ENCODE results near the gene ALG10B. TPM values are rescaled to one million over a fixed set of nuclear protein-coding genes. Genes with fewer than 3 reads are reported as not detected.

Gene ALG10B
- total RNA-seq (6.3 and 9.0 TPM in 2 replicates), polyA plus RNA-seq (8.0 and 8.4 TPM in 2 replicates), polyA minus RNA-seq (23.3 and 32.6 TPM in 2 replicates), Bru-seq, nascent RNA (percentile 68 among the genes with signal in this experiment), BruChase-seq, experiment 1, labeled RNA remaining after a 6-hour chase (percentile 71 among the genes with signal in this experiment), BruChase-seq, experiment 2, labeled RNA remaining after a 2-hour chase (percentile 70 among the genes with signal in this experiment)
- polyA plus RNA-seq (2011; cell fraction: cytosol; rRNA removed) = 2.8 and 3.3 TPM in 2 replicates
- 4.0 and 6.9 TPM in 2 replicates for polyA plus RNA-seq (2011; cell fraction: nucleus; rRNA removed)
- 3.4 and 5.0 TPM in 2 replicates for polyA plus RNA-seq (2012)
- 11.7 TPM for polyA minus RNA-seq (2011; cell fraction: cytosol; rRNA and poly(A)+ RNA removed)
- polyA minus RNA-seq (2011; cell fraction: nucleus; rRNA and poly(A)+ RNA removed) = 11.4 and 12.4 TPM in 2 replicates
- long read RNA-seq, full-length matches to known transcripts = 3 of 5 reads
- long read RNA-seq, partial matches to known transcripts = 1 of 5 reads
- long read RNA-seq, other reads (novel, unspliced or antisense) = 1 of 5 reads

GRCh38 chr12:38316391-38317129, at the start of gene ALG10B:
ALG10B (plus strand) TSS chr12:38316774; CDS start chr12:38316894, 120 bp downstream.
- intact Hi-C loops (cut with micrococcal nuclease) = loop anchor here (1.0 to 5.0 kb wide), 2 partner anchors 178 to 591 kb away; partner anchors contain the start of gene CPNE8

More at GRCh38 chr12:38316391-38317129, at the start of gene ALG10B:
- dilution Hi-C loops (cut with MboI; ENCODE audit: extremely low pct_ligation_motif_present, low sequenced_read_pairs) = no loop called here
- FAIRE-seq = peak; percentile 97
- no peaks in the 10 kb centered on the region for H3K36me3 ChIP-seq (ENCODE audit: control insufficient read depth in 2 of 2, extremely low read depth in 1 of 2, insufficient read depth in 2 of 2, low read length in 2 of 2)
- peak within 1 kb of the TSS; percentile 68 to 88 (median 87) for H3K4me3 ChIP-seq (replicated peaks in 1 of 3; ENCODE audit: insufficient read depth in 1 of 3, low read depth in 1 of 3, low read length in 3 of 3)
- H3K27me3 ChIP-seq (ENCODE audit: control insufficient read depth in 2 of 2, insufficient read depth in 2 of 2, low read length in 2 of 2) = no peaks in the 10 kb centered on the region
- H2AFZ ChIP-seq (ENCODE audit: low read depth, low read length) = peak within 1 kb of the TSS; percentile 99
- peak within 1 kb of the TSS; percentile 78 for H3K9ac ChIP-seq (replicated peaks; ENCODE audit: extremely low read depth, insufficient read depth, low read length)
- no TSS peak for BruUV-seq (replicated peaks)
- peak within 1 kb of the TSS; percentile 99 for H3K27ac ChIP-seq (ENCODE audit: insufficient read depth, low read depth, low read length)
- H4K20me1 ChIP-seq (replicated peaks; ENCODE audit: control insufficient read depth, extremely low read depth, insufficient read depth, low read length) = no peaks in the 10 kb centered on the region
- peaks cover 7% of the 10 kb centered on the region for H3K4me1 ChIP-seq (ENCODE audit: control insufficient read depth, extremely low read depth, insufficient read depth, low read length)
- TF ChIP-seq MYC (IDR thresholded peaks at IDR 0.05; ENCODE audit: low read depth, low read length) (no peak), CTCF (IDR thresholded peaks at IDR 0.05; ENCODE audit: extremely low read depth in 1 of 2, insufficient read depth in 1 of 2, low read depth in 1 of 2, low read length in 2 of 2) (peak; percentile 50 to 56), FOS (IDR thresholded peaks at IDR 0.05; ENCODE audit: borderline replicate concordance, insufficient read depth, low read length) (peak; percentile 11), POLR2AphosphoS5 (IDR thresholded peaks at IDR 0.05; ENCODE audit: insufficient read depth, low read depth, low read length) (peak; percentile 80), JUN (IDR thresholded peaks at IDR 0.05; ENCODE audit: borderline replicate concordance, insufficient read depth, insufficient read length, low read depth) (peak; percentile 55), EZH2 (IDR thresholded peaks at IDR 0.05; ENCODE audit: borderline replicate concordance, low read depth, low read length, severe bottlenecking) (no peak), MAX (IDR thresholded peaks at IDR 0.05; ENCODE audit: insufficient read depth, insufficient read length) (no peak), POLR2A (IDR thresholded peaks at IDR 0.05; ENCODE audit: low read depth, low read length) (peak; percentile 83), GATA2 (IDR thresholded peaks at IDR 0.05; ENCODE audit: insufficient read depth, insufficient read length, low read depth, low read length) (peak; percentile 36)
- H3K9me1 ChIP-seq (replicated peaks; ENCODE audit: control insufficient read depth, extremely low read depth, insufficient read depth, low read length) = no peaks in the 10 kb centered on the region
- POLR2A ChIA-PET = interaction anchor here (0.6 kb wide), 1 partner anchor 1082 kb away, joined by 4 read pairs; no protein-coding TSS in a partner anchor
- peak within 1 kb of the TSS; percentile 93 for H3K4me2 ChIP-seq (ENCODE audit: insufficient read depth, low read length)
- no peaks in the 10 kb centered on the region for H3K9me3 ChIP-seq (replicated peaks; ENCODE audit: control insufficient read depth, insufficient read depth, low read length)
- no peaks in the 10 kb centered on the region for H3K79me2 ChIP-seq (ENCODE audit: control insufficient read depth, insufficient read depth, low read length)
- CTCF ChIA-PET = interaction anchor here (0.6 to 1.1 kb wide), 7 partner anchors 11 to 956 kb away, joined by 3 to 15 read pairs (median 3); no protein-coding TSS in a partner anchor
- peak; percentile 96 for DNase-seq (ENCODE audit: low read depth, low spot score)
